Stimulated activated naive CD8-positive, alpha-beta T cell treated with anti-CD3 and anti-CD28 coated beads, Interleukin-15, amount 100 ng/mL, for 72 hours (primary cell): ENCODE results near the gene KLHDC2.
"Not testable (repeated sequence)": the region's sequence is repeated elsewhere in the genome, so short reads cannot be mapped to it uniquely, and the experiment has no call there.

ENCODE experiments used
- ATAC-seq: fragments of 150-1000 bp; cut with Tn5 transposase; 2 replicates; pipeline ENCODE4 v1.10.0; 2021; ENCODE audit warnings: mild to moderate bottlenecking, moderate library complexity
- DNase-seq, 2 donors: peaks; one replicate each; pipeline ENCODE4 v3.0.0; 2021 to 2022
- H3K27ac Mint-ChIP-seq, 2 donors: one replicate each; pipeline ENCODE4 v1.8.0; 2022; ENCODE audit warnings: mild to moderate bottlenecking in 2 of 2, mixed read lengths in 2 of 2, moderate library complexity in 2 of 2
- H3K27me3 Mint-ChIP-seq: one replicate; pipeline ENCODE4 v1.8.0; 2022; ENCODE audit warnings: mixed read lengths
- H3K4me1 Mint-ChIP-seq: one replicate; pipeline ENCODE4 v1.8.0; 2022; ENCODE audit warnings: mild to moderate bottlenecking, mixed read lengths
- H3K4me3 Mint-ChIP-seq, 2 donors: one replicate each; pipeline ENCODE4 v1.8.0; 2022; ENCODE audit warnings: mild to moderate bottlenecking in 2 of 2, mixed read lengths in 2 of 2, moderate library complexity in 1 of 2
- H3K9me3 Mint-ChIP-seq, 2 donors: one replicate each; pipeline ENCODE4 v1.8.0; 2022; ENCODE audit warnings: mixed read lengths in 2 of 2

The KLHDC2 gene, protein sequence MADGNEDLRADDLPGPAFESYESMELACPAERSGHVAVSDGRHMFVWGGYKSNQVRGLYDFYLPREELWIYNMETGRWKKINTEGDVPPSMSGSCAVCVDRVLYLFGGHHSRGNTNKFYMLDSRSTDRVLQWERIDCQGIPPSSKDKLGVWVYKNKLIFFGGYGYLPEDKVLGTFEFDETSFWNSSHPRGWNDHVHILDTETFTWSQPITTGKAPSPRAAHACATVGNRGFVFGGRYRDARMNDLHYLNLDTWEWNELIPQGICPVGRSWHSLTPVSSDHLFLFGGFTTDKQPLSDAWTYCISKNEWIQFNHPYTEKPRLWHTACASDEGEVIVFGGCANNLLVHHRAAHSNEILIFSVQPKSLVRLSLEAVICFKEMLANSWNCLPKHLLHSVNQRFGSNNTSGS

DNA sequence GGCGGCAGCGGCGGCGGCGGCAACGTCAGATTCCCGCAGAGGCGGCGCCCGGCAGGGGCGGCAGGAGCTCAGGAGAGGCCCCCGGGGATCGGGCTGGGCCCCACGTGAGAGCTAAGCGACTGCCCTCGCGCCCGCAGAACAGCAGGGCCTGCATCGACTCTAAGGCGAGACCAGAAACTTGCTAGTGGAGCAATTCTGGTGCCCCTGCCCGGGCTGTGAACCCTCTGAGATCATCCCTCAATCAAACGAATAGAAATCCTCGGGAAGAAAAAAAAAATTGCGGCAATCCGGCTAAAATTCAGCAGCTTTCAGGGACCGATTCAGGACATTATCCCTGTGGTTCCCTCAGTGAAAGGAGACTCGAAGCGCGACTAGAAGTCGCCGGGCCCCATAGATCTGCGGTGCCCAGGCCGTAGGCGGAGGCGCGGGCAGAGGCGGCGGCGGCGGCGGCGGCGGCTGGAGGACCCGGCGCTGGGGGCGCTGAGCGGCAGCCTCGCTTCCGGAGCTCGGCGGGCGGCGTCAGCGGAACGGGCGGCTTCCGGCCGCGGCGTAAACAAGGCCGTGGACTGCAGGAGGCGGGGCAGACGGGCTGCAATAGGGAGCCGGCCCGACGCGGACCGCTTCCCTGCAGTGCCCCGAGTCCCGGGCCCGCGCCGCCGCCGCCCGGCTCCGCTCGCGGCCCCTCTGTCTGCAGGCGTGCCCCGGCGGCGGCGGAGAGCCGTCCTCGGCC lies at the start of gene KLHDC2:
Gene KLHDC2, plus strand, starts transcription at position 583 of the 730 bp plus-strand sequence. CDS start 316 bp downstream, outside the sequence.
- H3K4me1 Mint-ChIP-seq = peaks cover 38% of the 10 kb centered on the region
- H3K9me3 Mint-ChIP-seq = no peaks in the 10 kb centered on the region
- DNase-seq (peak; percentile 92), ATAC-seq (peak; percentile 88)
- H3K27me3 Mint-ChIP-seq = no peaks in the 10 kb centered on the region
- peak within 1 kb of the TSS; percentile 96 to 98 for H3K4me3 Mint-ChIP-seq
- peak within 1 kb of the TSS; percentile 99 to 100 for H3K27ac Mint-ChIP-seq

DNA sequence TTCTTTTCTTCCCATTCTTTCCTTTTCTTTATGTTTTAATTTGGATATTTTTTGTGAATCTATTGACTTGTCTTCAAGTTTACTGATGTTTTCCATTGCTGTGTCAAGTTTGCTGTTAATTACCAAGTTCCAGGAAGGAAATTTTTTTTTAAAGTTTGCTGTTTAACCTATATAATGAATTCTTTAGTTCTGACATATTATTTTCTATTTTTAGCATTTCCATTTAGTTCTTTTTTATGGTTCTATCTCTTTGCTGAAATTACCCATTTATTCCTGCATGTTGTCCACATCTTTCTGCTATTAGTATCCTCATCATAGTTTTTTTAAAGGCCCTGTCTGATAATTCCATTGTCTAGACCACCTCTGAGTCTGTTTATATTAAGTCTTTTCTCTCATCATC lies 47.2 kb upstream of the KLHDC2 start:
- peaks cover 0 to 9% of the 10 kb centered on the region in 2 donors for H3K9me3 Mint-ChIP-seq
- no peak for ATAC-seq
- DNase-seq = no peak
- no peak overlapping the region for H3K27ac Mint-ChIP-seq
- no peaks in the 10 kb centered on the region for H3K4me1 Mint-ChIP-seq
- no peak overlapping the region for H3K4me3 Mint-ChIP-seq
- no peaks in the 10 kb centered on the region for H3K27me3 Mint-ChIP-seq

DNA sequence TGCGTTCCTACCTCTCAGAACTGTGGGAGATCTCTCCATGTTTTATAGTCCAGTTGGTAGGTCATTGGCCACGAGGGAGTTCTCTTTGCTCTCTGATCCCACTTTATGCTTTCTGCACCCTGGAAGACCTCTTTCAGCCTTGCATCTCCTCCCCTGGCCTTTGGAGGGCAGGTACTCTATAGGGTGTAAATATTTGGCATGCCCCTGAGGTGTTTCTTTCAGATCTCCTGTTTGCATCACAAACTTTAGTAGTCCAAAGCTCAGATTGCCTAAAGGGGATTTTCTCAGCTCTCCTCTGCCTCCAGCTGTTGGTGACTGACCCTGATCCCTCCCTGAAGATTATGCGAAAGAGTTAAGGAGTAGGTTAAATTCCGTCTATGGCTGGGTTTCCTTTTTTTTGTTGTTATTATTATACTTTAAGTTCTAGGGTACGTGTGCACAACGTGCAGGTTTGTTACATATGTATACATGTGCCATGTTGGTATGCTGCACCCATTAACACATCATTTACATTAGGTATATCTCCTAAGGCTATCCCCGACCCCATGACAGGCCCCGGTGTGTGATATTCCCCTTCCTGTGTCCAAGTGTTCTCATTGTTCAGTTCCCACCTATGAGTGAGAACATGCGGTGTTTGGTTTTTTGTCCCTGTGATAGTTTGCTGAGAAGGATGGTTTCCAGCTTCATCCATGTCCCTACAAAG lies 46.1 kb upstream of the KLHDC2 start:
- DNase-seq, H3K4me1 Mint-ChIP-seq, H3K9me3 Mint-ChIP-seq, ATAC-seq, H3K27ac Mint-ChIP-seq, H3K4me3 Mint-ChIP-seq, H3K27me3 Mint-ChIP-seq: not testable (repeated sequence)

DNA sequence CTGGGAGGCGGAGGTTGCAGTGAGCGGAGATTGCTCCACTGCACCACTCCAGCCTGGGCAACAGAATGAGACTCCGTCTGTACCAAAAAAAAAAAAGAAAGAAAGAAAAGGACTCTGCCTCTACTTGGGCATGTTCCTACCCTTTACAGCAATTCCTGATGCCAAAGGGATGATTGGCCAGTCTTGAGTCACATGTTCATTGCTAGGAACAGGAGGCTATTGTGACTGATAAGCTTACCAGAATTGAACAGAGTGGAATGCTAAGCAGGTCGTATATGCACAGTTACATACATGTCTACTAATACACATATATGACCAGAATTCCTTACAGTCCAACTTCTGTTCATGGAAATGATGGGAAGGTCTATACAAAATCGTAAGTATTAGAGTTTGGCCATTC lies 40.8 kb upstream of the KLHDC2 start:
- Mint-ChIP-seq H3K4me3 (no peak overlapping the region), H3K27ac (no peak overlapping the region), H3K27me3 (no peaks in the 10 kb centered on the region), H3K4me1 (no peaks in the 10 kb centered on the region), H3K9me3 (peaks cover 0 to 4% of the 10 kb centered on the region in 2 donors)
- DNase-seq = no peak
- no peak for ATAC-seq

DNA sequence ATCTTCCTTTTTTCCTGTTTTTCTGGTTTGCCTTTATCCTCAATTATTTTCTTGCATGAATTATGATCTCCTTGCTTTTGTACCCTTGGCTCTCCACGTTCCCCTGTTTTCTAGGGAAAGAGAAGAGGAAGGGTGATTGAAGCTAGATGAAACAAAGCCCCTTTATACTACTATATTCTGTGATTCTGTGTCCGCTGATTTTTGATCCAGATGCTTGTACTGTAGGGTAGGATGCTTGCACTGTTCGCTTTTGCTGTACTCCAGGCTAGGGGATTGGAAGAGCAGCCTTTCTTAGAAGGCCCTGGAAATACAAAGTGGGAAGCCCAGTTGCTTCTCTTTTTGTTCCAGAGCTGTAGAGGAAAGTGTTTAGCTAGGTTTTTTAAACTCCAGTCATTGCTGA lies 35.1 kb upstream of the KLHDC2 start:
- Mint-ChIP-seq H3K4me1 (no peaks in the 10 kb centered on the region), H3K27me3 (no peaks in the 10 kb centered on the region), H3K9me3 (no peaks in the 10 kb centered on the region), H3K4me3 (no peak overlapping the region), H3K27ac (no peak overlapping the region)
- no peak for DNase-seq
- ATAC-seq = no peak

DNA sequence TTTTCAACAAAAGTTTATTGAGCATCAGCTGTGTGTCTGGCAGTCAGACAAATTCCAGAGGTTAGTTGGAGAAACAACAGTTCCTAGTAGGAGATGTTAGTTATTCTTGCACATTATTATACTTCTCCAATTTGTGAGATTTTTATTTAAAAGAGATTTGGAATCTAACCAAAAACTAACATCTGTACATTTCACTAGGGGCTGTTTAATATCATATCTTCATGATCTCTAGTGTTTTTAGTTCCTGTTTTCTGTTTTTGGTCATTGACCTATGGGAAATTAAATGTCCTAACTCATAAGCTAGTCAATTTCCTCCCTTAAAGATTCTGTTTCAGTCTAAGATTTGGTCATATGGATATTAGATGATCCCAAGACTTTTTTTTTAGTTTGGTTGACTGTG lies 34.1 kb upstream of the KLHDC2 start:
- no peaks in the 10 kb centered on the region for H3K4me1 Mint-ChIP-seq
- no peaks in the 10 kb centered on the region for H3K9me3 Mint-ChIP-seq
- DNase-seq (no peak), ATAC-seq (no peak)
- H3K27me3 Mint-ChIP-seq = no peaks in the 10 kb centered on the region
- no peak overlapping the region for H3K4me3 Mint-ChIP-seq
- no peak overlapping the region for H3K27ac Mint-ChIP-seq

DNA sequence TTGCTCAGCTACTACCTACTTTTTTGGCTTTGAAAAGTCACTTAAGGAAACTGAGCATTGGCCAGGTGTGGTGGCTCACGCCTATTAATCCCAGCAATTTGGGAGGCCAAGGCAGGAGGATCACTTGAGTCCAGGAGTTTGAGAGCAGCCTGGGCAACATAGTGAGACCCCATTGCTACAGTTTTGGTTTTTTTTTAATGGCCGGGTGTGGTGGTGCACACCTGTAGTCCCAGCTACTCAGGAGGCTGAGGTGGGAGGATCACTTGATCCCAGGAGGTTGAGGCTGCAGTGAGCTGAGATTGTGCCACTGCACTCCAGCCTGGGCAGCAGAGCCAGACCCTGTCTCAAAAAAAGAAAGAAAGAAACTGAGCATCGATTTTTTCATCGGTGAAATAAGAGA lies 32.3 kb upstream of the KLHDC2 start:
- not testable (repeated sequence) for H3K27ac Mint-ChIP-seq, H3K9me3 Mint-ChIP-seq, DNase-seq, ATAC-seq, H3K27me3 Mint-ChIP-seq, H3K4me1 Mint-ChIP-seq, H3K4me3 Mint-ChIP-seq

DNA sequence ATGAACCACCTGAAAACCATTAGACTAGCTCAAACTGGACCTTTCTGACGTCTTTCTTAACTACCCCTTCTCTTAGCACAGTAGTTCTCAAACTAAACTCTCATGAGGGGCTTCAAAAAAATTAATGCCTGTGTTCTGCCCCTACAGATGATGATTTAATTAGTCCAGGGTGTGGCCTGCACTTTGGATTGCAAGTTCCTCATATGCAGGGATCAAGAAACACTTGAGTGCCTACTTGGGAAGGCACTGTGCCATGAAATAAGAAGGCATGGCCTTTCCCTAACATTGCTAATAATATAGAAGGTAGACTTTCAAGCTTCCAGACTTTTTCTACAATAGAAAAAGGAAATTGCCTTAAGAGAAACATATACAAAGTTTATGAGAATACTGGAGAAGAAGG lies 22.8 kb upstream of the KLHDC2 start:
- Mint-ChIP-seq H3K27me3 (no peaks in the 10 kb centered on the region), H3K9me3 (no peaks in the 10 kb centered on the region)
- DNase-seq = no peak

DNA sequence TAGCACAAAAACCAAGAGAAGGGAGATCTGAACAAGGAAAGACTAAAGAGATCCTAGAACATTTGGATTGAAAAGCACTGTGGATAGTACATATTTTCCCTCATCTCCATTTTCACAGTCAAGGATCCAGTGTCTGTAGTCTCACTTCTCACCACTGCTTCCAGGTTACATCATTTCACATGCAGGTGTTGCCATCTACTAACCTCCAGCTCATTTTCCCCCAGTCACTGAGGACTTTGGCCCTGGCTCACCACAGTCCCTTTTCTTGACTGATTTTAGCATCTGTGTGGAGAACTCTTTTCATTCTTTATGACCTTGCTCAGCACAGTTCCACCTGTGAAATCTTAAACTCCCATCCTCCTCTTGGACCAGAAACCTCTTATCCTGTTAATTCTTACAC lies 21.5 kb upstream of the KLHDC2 start:
- H3K4me1 Mint-ChIP-seq, H3K4me3 Mint-ChIP-seq, H3K27ac Mint-ChIP-seq, ATAC-seq, H3K9me3 Mint-ChIP-seq, H3K27me3 Mint-ChIP-seq, DNase-seq: not testable (repeated sequence)

More for the DNA sequence above, 22.8 kb upstream of the KLHDC2 start:
- no peak for ATAC-seq
- Mint-ChIP-seq H3K27ac (no peak overlapping the region), H3K4me1 (no peaks in the 10 kb centered on the region), H3K4me3 (no peak overlapping the region)

DNA sequence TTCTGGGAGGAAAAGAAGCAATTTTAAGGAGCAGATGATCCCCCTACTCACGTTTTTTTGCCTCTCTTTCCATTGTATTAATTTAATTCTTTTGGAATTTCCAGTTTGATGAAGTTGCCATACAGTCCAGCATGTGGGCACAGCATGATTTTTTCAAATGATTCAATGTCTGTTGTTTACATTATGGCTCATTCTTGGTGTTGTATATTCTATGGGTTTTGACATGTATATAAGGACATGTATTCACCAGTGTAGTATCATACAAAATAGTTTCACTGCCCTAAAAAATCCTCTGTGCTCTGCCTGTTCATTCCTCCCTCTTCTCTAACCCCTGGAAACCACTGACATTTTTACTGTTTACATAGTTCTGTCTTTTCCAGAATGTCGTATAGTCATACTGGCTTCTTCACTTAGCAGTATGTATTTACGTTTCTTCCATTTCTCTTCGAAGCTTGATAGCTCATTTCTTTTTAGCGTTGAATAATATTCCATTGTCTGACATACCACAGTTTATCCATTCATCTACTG lies 13.3 kb upstream of the KLHDC2 start:
- no peak overlapping the region for H3K4me3 Mint-ChIP-seq
- no peaks in the 10 kb centered on the region for H3K4me1 Mint-ChIP-seq
- ATAC-seq = no peak

DNA sequence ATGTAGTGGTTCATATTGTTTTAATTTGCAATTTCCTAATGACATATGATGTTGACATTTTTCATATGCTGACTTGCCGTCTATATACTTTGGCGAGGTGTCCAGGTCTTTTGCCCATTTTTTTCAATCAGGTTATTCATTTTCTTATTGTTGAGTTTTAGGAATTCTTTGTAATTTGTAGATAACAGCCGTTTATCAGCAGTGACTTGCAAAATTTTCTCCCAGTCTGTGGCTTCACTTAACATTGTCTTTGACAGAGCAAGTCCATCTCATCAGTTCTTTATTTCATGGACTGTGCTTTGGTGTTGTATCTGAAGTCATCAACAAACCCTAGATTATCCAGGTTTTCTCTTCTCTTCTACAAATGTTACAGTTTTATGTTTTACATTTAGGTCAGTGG lies 12.6 kb upstream of the KLHDC2 start:
- Mint-ChIP-seq H3K27me3 (no peaks in the 10 kb centered on the region), H3K4me3 (no peak overlapping the region), H3K4me1 (no peaks in the 10 kb centered on the region), H3K27ac (no peak overlapping the region), H3K9me3 (no peaks in the 10 kb centered on the region)
- DNase-seq (no peak), ATAC-seq (no peak)

More for the DNA sequence above, 13.3 kb upstream of the KLHDC2 start:
- H3K27me3 Mint-ChIP-seq = no peaks in the 10 kb centered on the region
- no peak overlapping the region for H3K27ac Mint-ChIP-seq
- no peak for DNase-seq
- no peaks in the 10 kb centered on the region for H3K9me3 Mint-ChIP-seq

DNA sequence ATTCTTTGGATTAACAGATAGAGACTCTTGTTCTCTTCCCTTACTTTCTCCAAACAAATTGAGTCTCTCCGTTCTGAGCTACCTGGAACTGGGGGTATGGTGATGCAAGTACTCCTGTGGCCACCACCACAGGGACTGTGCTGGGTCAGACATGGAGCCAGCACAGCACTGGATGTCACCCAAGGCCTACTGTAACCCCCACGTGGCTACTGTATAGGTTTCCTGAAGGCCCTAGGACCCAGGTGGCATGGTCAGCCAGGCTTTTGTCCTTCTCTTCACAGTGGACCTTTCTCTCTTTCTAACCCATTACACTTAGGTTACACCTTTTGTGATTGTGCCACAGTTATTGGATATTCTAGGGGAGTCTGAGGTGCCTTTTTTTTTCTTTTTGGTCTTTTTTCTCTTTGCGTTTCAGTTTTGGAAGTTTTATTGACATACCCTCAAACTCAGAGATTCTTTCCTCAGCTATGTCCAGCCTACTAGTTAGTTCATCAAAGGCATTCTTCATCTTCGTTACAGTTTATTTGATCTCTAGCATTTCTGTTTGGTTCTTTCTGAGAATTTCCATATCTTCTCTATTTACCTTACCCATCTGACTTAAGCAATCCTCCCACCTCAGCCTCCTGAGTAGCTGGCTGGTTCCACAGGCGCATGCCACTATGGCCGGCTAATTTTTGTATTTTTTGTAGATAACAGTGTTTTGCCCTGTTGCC lies 6.0 kb upstream of the KLHDC2 start:
- ATAC-seq = no peak
- no peak for DNase-seq
- Mint-ChIP-seq H3K9me3 (no peaks in the 10 kb centered on the region), H3K4me3 (no peak overlapping the region), H3K27ac (peak overlapping the region in 1 of 2 donors; percentile 68), H3K27me3 (no peaks in the 10 kb centered on the region), H3K4me1 (peaks cover 9% of the 10 kb centered on the region)

DNA sequence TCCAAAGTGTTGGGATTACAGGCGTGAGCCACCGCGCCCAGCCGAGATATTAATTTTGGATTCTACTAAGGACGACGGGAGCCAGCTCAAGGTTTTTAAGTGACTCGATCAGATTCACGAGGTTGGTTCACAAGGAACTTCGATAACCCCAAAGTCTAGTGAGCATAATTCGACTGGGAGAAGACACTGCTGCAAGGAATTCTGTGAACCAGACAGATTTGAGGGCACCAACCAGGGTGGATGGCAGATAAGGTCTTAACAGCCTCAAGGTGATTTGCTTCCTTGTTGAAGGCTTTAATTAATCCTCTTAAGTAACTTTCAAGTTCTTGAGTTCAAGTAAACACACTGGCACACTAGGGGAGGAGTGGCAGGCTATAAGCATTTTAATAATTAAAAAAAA lies 1.1 kb upstream of the KLHDC2 start:
- peak overlapping the region; percentile 92 for H3K4me3 Mint-ChIP-seq
- ATAC-seq (no peak), DNase-seq (no peak)
- H3K9me3 Mint-ChIP-seq = no peaks in the 10 kb centered on the region
- peaks cover 40% of the 10 kb centered on the region for H3K4me1 Mint-ChIP-seq
- peak overlapping the region; percentile 99 for H3K27ac Mint-ChIP-seq
- H3K27me3 Mint-ChIP-seq = no peaks in the 10 kb centered on the region

DNA sequence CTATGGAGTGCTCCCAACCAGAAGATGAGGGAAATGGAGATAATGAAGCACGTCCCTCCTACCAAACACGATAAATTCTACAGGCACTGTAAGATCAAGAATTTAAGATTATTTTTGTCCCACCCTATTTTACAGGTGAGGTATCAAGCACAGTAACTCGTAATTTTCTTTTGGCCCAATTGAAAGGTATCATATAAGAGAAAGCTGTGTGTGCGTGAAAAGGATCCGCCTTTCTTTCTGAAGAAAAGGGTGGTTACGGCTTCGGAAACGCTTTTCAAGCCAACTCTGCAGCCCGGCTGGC lies 733 bp upstream of the KLHDC2 start:
- no peak for ATAC-seq
- Mint-ChIP-seq H3K27ac (peak overlapping the region; percentile 99), H3K9me3 (no peaks in the 10 kb centered on the region), H3K4me3 (peak overlapping the region; percentile 92), H3K4me1 (peaks cover 38% of the 10 kb centered on the region), H3K27me3 (no peaks in the 10 kb centered on the region)
- DNase-seq = no peak
